Measurements from ENCODE around the gene FADS6.
A peak's percentile ranks its signal among the peaks of the same experiment; 100 is the strongest.

The FADS6 gene

GRCh38 chr17:74842146-74842598, 51.3 kb downstream of the FADS6 start:
- peak overlapping the region; percentile 30 for H3K4me3 ChIP-seq (ENCODE audit: low read depth, low read length)
- DNase-seq (ENCODE audit: low read depth) = no peak
- no peak for TF ChIP-seq CTCF (IDR thresholded peaks at IDR 0.05; ENCODE audit: control insufficient read depth, extremely low read depth, insufficient read depth)

GRCh38 chr17:74840989-74841666, 52.3 kb downstream of the FADS6 start:
- no peak for DNase-seq (ENCODE audit: low read depth)
- TF ChIP-seq CTCF (IDR thresholded peaks at IDR 0.05; ENCODE audit: control insufficient read depth, extremely low read depth, insufficient read depth) = no peak
- no peak overlapping the region for H3K4me3 ChIP-seq (ENCODE audit: low read depth, low read length)

- no peak overlapping the region for H3K4me3 ChIP-seq (ENCODE audit: low read depth, low read length)
- no peak for DNase-seq (ENCODE audit: low read depth)
- no peak for TF ChIP-seq CTCF (IDR thresholded peaks at IDR 0.05; ENCODE audit: control insufficient read depth, extremely low read depth, insufficient read depth)
These were observed 53.2 kb downstream of the FADS6 start for GRCh38 chr17:74839990-74840852.

- DNase-seq (ENCODE audit: low read depth) = no peak
- TF ChIP-seq CTCF (IDR thresholded peaks at IDR 0.05; ENCODE audit: control insufficient read depth, extremely low read depth, insufficient read depth) = no peak
- H3K4me3 ChIP-seq (ENCODE audit: low read depth, low read length) = no peak overlapping the region
These were observed 55.2 kb downstream of the FADS6 start for GRCh38 chr17:74838274-74838673.

- H3K4me3 ChIP-seq (ENCODE audit: low read depth, low read length) = no peak overlapping the region
- TF ChIP-seq CTCF (IDR thresholded peaks at IDR 0.05; ENCODE audit: control insufficient read depth, extremely low read depth, insufficient read depth) = no peak
- DNase-seq (ENCODE audit: low read depth) = no peak
These were observed 56.6 kb downstream of the FADS6 start for GRCh38 chr17:74836691-74837467.

GRCh38 chr17:74836191-74836590, 57.2 kb downstream of the FADS6 start:
- no peak for TF ChIP-seq CTCF (IDR thresholded peaks at IDR 0.05; ENCODE audit: control insufficient read depth, extremely low read depth, insufficient read depth)
- H3K4me3 ChIP-seq (ENCODE audit: low read depth, low read length) = no peak overlapping the region
- DNase-seq (ENCODE audit: low read depth) = no peak
